Adipose tissue (tissue), 3 donors: ENCODE measurements around the gene PTX4. TPM values are rescaled to one million over a fixed set of nuclear protein-coding genes. Genes with fewer than 3 reads are reported as not detected.
"Not testable (repeated sequence)": the region's sequence is repeated elsewhere in the genome, so short reads cannot be mapped to it uniquely, and the experiment has no call there.

ENCODE experiments used
- H3K27ac ChIP-seq: one replicate; pipeline ENCODE4 v1.5.1; 2013; ENCODE audit warnings: low read depth, low read length
- WGBS, 3 donors: extraction: QIAGEN DNeasy Blood & Tissue Kit; methylation state at CpG; one replicate each; pipeline ENCODE4 v1.1.7; 2013; 5-methylcytosine and 5-hydroxymethylcytosine counted together
- polyA plus RNA-seq, 3 donors: library from polyadenylated mRNA; stranded (reverse); fragments of 200-250 nt; gene quantifications; one replicate each; pipeline ENCODE4 v1.2.3, GENCODE V29; 2013
- donor health status: healthy with polysubstance abuse.
- donor health status: Bipolar disorder and iron deficiency.
- donor health status: healthy.

PTX4 gene
- polyA plus RNA-seq, 3 donors: 0.07 TPM; not detected in 2

GRCh38 chr16:1492082-1492922 is 3.6 kb upstream of the PTX4 start:
- 64 to 85% (median 82%) methylated on average over 23 of the region's 23 CpGs for WGBS, 3 donors
- H3K27ac ChIP-seq: no peak overlapping the region

GRCh38 chr16:1491327-1491726 is 2.6 kb upstream of the PTX4 start:
- no peak overlapping the region for H3K27ac ChIP-seq
- WGBS, 3 donors: 87 to 89% (median 88%) methylated on average over 11 to 12 of the region's 12 CpGs

- 88 to 93% (median 92%) methylated on average over 12 of the region's 12 CpGs for WGBS, 3 donors
- no peak overlapping the region for H3K27ac ChIP-seq
These were observed 333 bp upstream of the PTX4 start for GRCh38 chr16:1489077-1489476.

- 79 to 85% (median 82%) methylated on average over 23 to 24 of the region's 24 CpGs for WGBS, 3 donors
- no peak overlapping the region for H3K27ac ChIP-seq
These were observed 616 bp downstream of the PTX4 start for GRCh38 chr16:1488054-1488601.

- no peak overlapping the region for H3K27ac ChIP-seq
- WGBS, 3 donors: 81 to 90% (median 89%) methylated on average over 39 of the region's 39 CpGs
These were observed 1.2 kb downstream of the PTX4 start for GRCh38 chr16:1487395-1488053.

- 72 to 84% (median 82%) methylated on average over 24 to 33 of the region's 33 CpGs for WGBS, 3 donors
- H3K27ac ChIP-seq: no peak overlapping the region
These were observed 2.0 kb downstream of the PTX4 start for GRCh38 chr16:1486551-1487390.

GRCh38 chr16:1485847-1486496 is 2.8 kb downstream of the PTX4 start:
- WGBS, 3 donors: 87 to 94% (median 92%) methylated on average over 40 of the region's 40 CpGs

GRCh38 chr16:1481906-1482835 is 6.6 kb downstream of the PTX4 start:
- no peak overlapping the region for H3K27ac ChIP-seq
- 67 to 87% (median 81%) methylated on average over 28 of the region's 28 CpGs for WGBS, 3 donors

More at GRCh38 chr16:1485847-1486496, 2.8 kb downstream of the PTX4 start:
- H3K27ac ChIP-seq: no peak overlapping the region

- WGBS, 3 donors: 93 to 96% (median 96%) methylated on average over 9 of the region's 9 CpGs
- not testable (repeated sequence) for H3K27ac ChIP-seq
These were observed 9.8 kb downstream of the PTX4 start for GRCh38 chr16:1478937-1479336.

GRCh38 chr16:1477033-1477432 is 11.7 kb downstream of the PTX4 start:
- no peak overlapping the region for H3K27ac ChIP-seq
- 91 to 93% (median 92%) methylated on average over 10 of the region's 10 CpGs for WGBS, 3 donors

GRCh38 chr16:1475552-1476114 is 13.1 kb downstream of the PTX4 start:
- WGBS, 3 donors: 58 to 63% (median 63%) methylated on average over 15 of the region's 15 CpGs
- no peak overlapping the region for H3K27ac ChIP-seq

GRCh38 chr16:1474796-1475551 is 13.8 kb downstream of the PTX4 start, which contains the start of gene CLCN7:
Gene CLCN7, minus strand, starts transcription at chr16:1475028. Its CDS starts 54 bp downstream, at chr16:1474974.
- H3K27ac ChIP-seq: no peak within 1 kb of the TSS
- WGBS, 3 donors: 0 to 1% (median 0%) methylated on average over 75 to 99 of the region's 99 CpGs

GRCh38 chr16:1474082-1474795 is 14.5 kb downstream of the PTX4 start:
- 9 to 10% (median 9%) methylated on average over 45 to 57 of the region's 57 CpGs for WGBS, 3 donors
- no peak overlapping the region for H3K27ac ChIP-seq

GRCh38 chr16:1472974-1473373 is 15.8 kb downstream of the PTX4 start:
- WGBS, 3 donors: 51 to 77% (median 76%) methylated on average over 3 of the region's 3 CpGs
- no peak overlapping the region for H3K27ac ChIP-seq

- H3K27ac ChIP-seq: no peak overlapping the region
- WGBS, 3 donors: 62 to 82% (median 65%) methylated on average over 26 of the region's 26 CpGs
These were observed 17.1 kb downstream of the PTX4 start for GRCh38 chr16:1471569-1472194.
